Hindlimb muscle (tissue), 1 donor: ENCODE measurements around the gene CCDC80. TPM values are rescaled to one million over a fixed set of nuclear protein-coding genes. Genes with fewer than 3 reads are reported as not detected.
"Not testable (repeated sequence)": the region's sequence is repeated elsewhere in the genome, so short reads cannot be mapped to it uniquely, and the experiment has no call there.

Source experiments
- DNase-seq: peaks from one replicate; pipeline ENCODE4 v3.0.0-alpha.2; 2013
- polyA plus RNA-seq: library from polyadenylated mRNA; unstranded; fragments of 120-200 nt; gene quantifications from one replicate; pipeline ENCODE4 v1.2.1, GENCODE V29; 2013; ENCODE audit not compliant: insufficient read length

Gene CCDC80
- polyA plus RNA-seq, 1 donor, result 59.4 TPM

GRCh38 chr3:112665009-112665408, 24.1 kb upstream of the CCDC80 start:
- not testable (repeated sequence) for DNase-seq

- DNase-seq, result no peak
These were observed 15.1 kb upstream of the CCDC80 start for GRCh38 chr3:112656043-112656442.

GRCh38 chr3:112654979-112655378, 14.0 kb upstream of the CCDC80 start:
- DNase-seq, result no peak

- no peak for DNase-seq
These were observed 13.5 kb upstream of the CCDC80 start for GRCh38 chr3:112654492-112654891.

GRCh38 chr3:112653881-112654300, 12.9 kb upstream of the CCDC80 start:
- DNase-seq, result no peak

GRCh38 chr3:112653209-112653871, 12.4 kb upstream of the CCDC80 start:
- DNase-seq, result no peak

GRCh38 chr3:112651516-112651915, 10.6 kb upstream of the CCDC80 start:
- no peak for DNase-seq

GRCh38 chr3:112651071-112651470, 10.1 kb upstream of the CCDC80 start:
- DNase-seq, result no peak

GRCh38 chr3:112650482-112650881, 9.5 kb upstream of the CCDC80 start:
- DNase-seq, result no peak

- DNase-seq, result no peak
These were observed 8.5 kb upstream of the CCDC80 start for GRCh38 chr3:112649478-112649735.

- no peak for DNase-seq
These were observed 6.2 kb upstream of the CCDC80 start for GRCh38 chr3:112647122-112647521.

- no peak for DNase-seq
These were observed 5.7 kb upstream of the CCDC80 start for GRCh38 chr3:112646623-112647022.

GRCh38 chr3:112644453-112644852, 3.5 kb upstream of the CCDC80 start:
- DNase-seq, result no peak

- DNase-seq, result no peak
These were observed 2.8 kb upstream of the CCDC80 start for GRCh38 chr3:112643621-112644240.

GRCh38 chr3:112642912-112643506, 2.1 kb upstream of the CCDC80 start:
- DNase-seq, result peak; percentile 87

- DNase-seq, result peak; percentile 53
These were observed 540 bp downstream of the CCDC80 start for GRCh38 chr3:112640276-112640929.

GRCh38 chr3:112639455-112640225, 1.3 kb downstream of the CCDC80 start:
- DNase-seq, result peak; percentile 29

GRCh38 chr3:112638327-112639020, 2.5 kb downstream of the CCDC80 start:
- no peak for DNase-seq

GRCh38 chr3:112637700-112638099, 3.2 kb downstream of the CCDC80 start:
- no peak for DNase-seq

- DNase-seq, result peak; percentile 50
These were observed 5.3 kb downstream of the CCDC80 start for GRCh38 chr3:112635674-112636073.

GRCh38 chr3:112634786-112635541, 6.0 kb downstream of the CCDC80 start:
- DNase-seq, result no peak

- no peak for DNase-seq
These were observed 7.2 kb downstream of the CCDC80 start for GRCh38 chr3:112633757-112634156.
